AG09309 (cell line): Measurements from ENCODE around the gene PRKAG2.

Experiments used
- DNase-seq: peaks from one replicate; pipeline ENCODE4 v3.0.0-alpha.2; 2010; ENCODE audit warnings: low read depth
- H3K4me3 ChIP-seq: 2 replicates; pipeline ENCODE4 v1.5.1; 2011; ENCODE audit warnings: mild to moderate bottlenecking, low read depth, low read length, moderate library complexity; ENCODE audit not compliant: control insufficient read depth
- CTCF ChIP-seq: IDR thresholded peaks from 2 replicates; pipeline ENCODE4 v1.5.1; 2011; ENCODE audit warnings: mild to moderate bottlenecking, low read depth, low read length, inconsistent platforms; ENCODE audit not compliant: insufficient read depth, control insufficient read depth; ENCODE audit errors: missing control alignments

Gene PRKAG2

GRCh38 chr7:151836191-151836926, 40.6 kb downstream of the PRKAG2 start:
- no peak for TF ChIP-seq CTCF
- DNase-seq: no peak

GRCh38 chr7:151835636-151836035, 41.3 kb downstream of the PRKAG2 start:
- no peak for TF ChIP-seq CTCF
- no peak overlapping the region for H3K4me3 ChIP-seq
- DNase-seq: no peak

More at GRCh38 chr7:151836191-151836926, 40.6 kb downstream of the PRKAG2 start:
- no peak overlapping the region for H3K4me3 ChIP-seq

- DNase-seq: no peak
- TF ChIP-seq CTCF: no peak
- no peak overlapping the region for H3K4me3 ChIP-seq
These were observed 42.5 kb downstream of the PRKAG2 start for GRCh38 chr7:151834271-151835035.

- no peak for TF ChIP-seq CTCF
- no peak overlapping the region for H3K4me3 ChIP-seq
- DNase-seq: no peak
These were observed 43.2 kb downstream of the PRKAG2 start for GRCh38 chr7:151833691-151834090.

- no peak for TF ChIP-seq CTCF
- H3K4me3 ChIP-seq: no peak overlapping the region
- no peak for DNase-seq
These were observed 43.7 kb downstream of the PRKAG2 start for GRCh38 chr7:151833213-151833651.

GRCh38 chr7:151832656-151833055, 44.3 kb downstream of the PRKAG2 start:
- DNase-seq: no peak
- TF ChIP-seq CTCF: no peak

More at GRCh38 chr7:151832656-151833055, 44.3 kb downstream of the PRKAG2 start:
- no peak overlapping the region for H3K4me3 ChIP-seq
